GM23338 (cell line): ENCODE data around the gene NIN. TPM values are rescaled to one million over a fixed set of nuclear protein-coding genes. Genes with fewer than 3 reads are reported as not detected.

ENCODE experiments used
- ATAC-seq: fragments of 200-7000 bp; cut with Tn5 transposase; 3 replicates; pipeline ENCODE4 v1.9.1; 2020
- DNase-seq: peaks from one replicate; pipeline ENCODE4 v3.0.0-alpha.2; 2015; ENCODE audit warnings: low spot score
- H2AFZ ChIP-seq: fragments of 200-600 bp; sonication (generic); 2 replicates; pipeline ENCODE4 v1.8.0; 2016; ENCODE audit warnings: antibody characterized with exemption, mild to moderate bottlenecking, moderate library complexity
- H3F3A ChIP-seq: fragments of 200-600 bp; sonication (generic); replicated peaks from 2 replicates; pipeline ENCODE4 v1.8.0; 2017; ENCODE audit warnings: antibody characterized with exemption, mixed run types, low read depth
- H3K27ac ChIP-seq: fragments of 200-600 bp; sonication (generic); 2 replicates; pipeline ENCODE4 v1.6.1; 2016; ENCODE audit warnings: low read depth
- H3K27me3 ChIP-seq: fragments of 200-600 bp; sonication (generic); 2 replicates; pipeline ENCODE4 v1.8.0; 2016; ENCODE audit warnings: mild to moderate bottlenecking, mixed run types, moderate library complexity; ENCODE audit not compliant: insufficient read depth
- H3K36me3 ChIP-seq: fragments of 200-600 bp; sonication (generic); 2 replicates; pipeline ENCODE4 v1.8.0; 2016; ENCODE audit warnings: mild to moderate bottlenecking; ENCODE audit not compliant: insufficient read depth
- H3K4me1 ChIP-seq: fragments of 200-600 bp; sonication (generic); 2 replicates; pipeline ENCODE4 v1.8.0; 2016; ENCODE audit warnings: mild to moderate bottlenecking, moderate library complexity; ENCODE audit not compliant: insufficient read depth
- H3K4me2 ChIP-seq: fragments of 200-600 bp; sonication (generic); 2 replicates; pipeline ENCODE4 v1.7.1; 2017; ENCODE audit warnings: mixed run types
- H3K4me3 ChIP-seq: fragments of 200-600 bp; sonication (generic); 2 replicates; pipeline ENCODE4 v1.6.1; 2016; ENCODE audit warnings: mixed run types
- H3K79me2 ChIP-seq: fragments of 200-600 bp; sonication (generic); replicated peaks from 2 replicates; pipeline ENCODE4 v1.8.0; 2017; ENCODE audit warnings: mild to moderate bottlenecking; ENCODE audit not compliant: insufficient read depth
- H3K9me2 ChIP-seq: fragments of 200-600 bp; sonication (generic); 2 replicates; pipeline ENCODE4 v1.8.0; 2017; ENCODE audit not compliant: insufficient read depth
- H4K20me1 ChIP-seq: fragments of 200-600 bp; sonication (generic); replicated peaks from 2 replicates; pipeline ENCODE4 v1.8.0; 2017; ENCODE audit warnings: mild to moderate bottlenecking; ENCODE audit not compliant: insufficient read depth
- H3K27ac Mint-ChIP-seq: 2 replicates; pipeline ENCODE4 v1.8.0; 2020; ENCODE audit warnings: inconsistent platforms, mild to moderate bottlenecking, moderate library complexity, mixed read lengths
- H3K27me3 Mint-ChIP-seq: 3 replicates; pipeline ENCODE4 v1.8.0; 2022; ENCODE audit warnings: low read depth, mild to moderate bottlenecking, moderate library complexity, mixed read lengths, inconsistent platforms; ENCODE audit not compliant: insufficient read depth, poor library complexity
- H3K36me3 Mint-ChIP-seq: 3 replicates; pipeline ENCODE4 v1.8.0; 2021; ENCODE audit warnings: low read depth, mild to moderate bottlenecking, inconsistent platforms, moderate library complexity, mixed read lengths
- H3K4me1 Mint-ChIP-seq: 3 replicates; pipeline ENCODE4 v1.8.0; 2020; ENCODE audit warnings: mild to moderate bottlenecking, inconsistent platforms, mixed read lengths
- H3K4me3 Mint-ChIP-seq: 3 replicates; pipeline ENCODE4 v1.8.0; 2021; ENCODE audit warnings: moderate library complexity, mild to moderate bottlenecking, inconsistent platforms, mixed read lengths
- H3K9me3 Mint-ChIP-seq: 3 replicates; pipeline ENCODE4 v1.8.0; 2020; ENCODE audit warnings: moderate library complexity, mild to moderate bottlenecking, inconsistent platforms, mixed read lengths
- CREB1 ChIP-seq: fragments of 250-450 bp; sonication (Bioruptor Pico); IDR thresholded peaks from 2 replicates; pipeline ENCODE4 v1.5.0; 2020; ENCODE audit warnings: low read depth, mild to moderate bottlenecking, moderate library complexity
- EZH2 ChIP-seq: fragments of 200-600 bp; sonication (generic); IDR thresholded peaks from one replicate; pipeline ENCODE4 v1.8.0; 2017; ENCODE audit warnings: antibody characterized with exemption, mild to moderate bottlenecking, low read depth; ENCODE audit not compliant: unreplicated experiment
- EZH2phosphoT487 ChIP-seq: fragments of 200-600 bp; sonication (generic); IDR thresholded peaks from one replicate; pipeline ENCODE4 v1.8.1; 2018; ENCODE audit warnings: antibody characterized with exemption; ENCODE audit not compliant: unreplicated experiment
- JUNB ChIP-seq: IDR thresholded peaks from one replicate; pipeline ENCODE4 v1.6.1; 2016; ENCODE audit warnings: antibody characterized with exemption; ENCODE audit not compliant: unreplicated experiment
- NANOG ChIP-seq: IDR thresholded peaks from 2 replicates; pipeline ENCODE4 v1.6.1; 2016; ENCODE audit warnings: antibody characterized with exemption, borderline replicate concordance
- POLR2AphosphoS5 ChIP-seq: IDR thresholded peaks from 2 replicates; pipeline ENCODE4 v1.6.1; 2016; ENCODE audit warnings: antibody characterized with exemption, low read depth
- STAT1 ChIP-seq: IDR thresholded peaks from one replicate; pipeline ENCODE4 v1.6.1; 2016; ENCODE audit warnings: antibody characterized with exemption; ENCODE audit not compliant: unreplicated experiment
- ZNF114 ChIP-seq: fragments of 250-450 bp; sonication (Bioruptor Pico); IDR thresholded peaks from 2 replicates; pipeline ENCODE4 v1.5.0; 2020; ENCODE audit warnings: mild to moderate bottlenecking, moderate library complexity
- ZNF331 ChIP-seq: fragments of 250-450 bp; sonication (Bioruptor Pico); IDR thresholded peaks from 2 replicates; pipeline ENCODE4 v1.5.0; 2020; ENCODE audit warnings: low read depth, mild to moderate bottlenecking, moderate library complexity
- polyA plus RNA-seq: library from polyadenylated mRNA; unstranded; fragments of >200 nt; fragmentation: Nextera tagmentation; extraction: Ambion mirVana; gene quantifications from 2 replicates; pipeline ENCODE4 v1.2.1, GENCODE V29; 2016
- total RNA-seq: library from RNA; depleted of rRNA; stranded (reverse); fragments of >200 nt; shearing (Covaris generic); gene quantifications from 2 replicates; pipeline ENCODE4 v1.2.3, GENCODE V29; 2014
- TF ChIP-seq, protein P1 (sequence below), 2 experiments: fragments of 200-600 bp in 1 of 2; sonication (generic) in 1 of 2; conservative IDR thresholded peaks; 2 replicates each; pipeline versions ENCODE4 v1.5.1 to v1.6.1; 2016 to 2017; ENCODE audit warnings: antibody characterized with exemption in 2 of 2, low read depth in 2 of 2, mild to moderate bottlenecking in 2 of 2, moderate library complexity in 1 of 2
- TF ChIP-seq, protein P2 (sequence below): IDR thresholded peaks from 2 replicates; pipeline ENCODE4 v1.6.1; 2016; ENCODE audit warnings: antibody characterized with exemption
- TF ChIP-seq, protein P3 (sequence below): IDR thresholded peaks from one replicate; pipeline ENCODE4 v1.6.1; 2018; ENCODE audit warnings: antibody characterized with exemption; ENCODE audit not compliant: unreplicated experiment
- TF ChIP-seq, protein P4 (sequence below): fragments of 250-450 bp; sonication (Bioruptor Pico); IDR thresholded peaks from 2 replicates; pipeline ENCODE4 v1.5.0; 2020; ENCODE audit warnings: mild to moderate bottlenecking, moderate library complexity

The NIN gene
- total and polyA plus RNA-seq, 2 experiments from 2014 or later, result 7.4 to 17.4 TPM

DNA sequence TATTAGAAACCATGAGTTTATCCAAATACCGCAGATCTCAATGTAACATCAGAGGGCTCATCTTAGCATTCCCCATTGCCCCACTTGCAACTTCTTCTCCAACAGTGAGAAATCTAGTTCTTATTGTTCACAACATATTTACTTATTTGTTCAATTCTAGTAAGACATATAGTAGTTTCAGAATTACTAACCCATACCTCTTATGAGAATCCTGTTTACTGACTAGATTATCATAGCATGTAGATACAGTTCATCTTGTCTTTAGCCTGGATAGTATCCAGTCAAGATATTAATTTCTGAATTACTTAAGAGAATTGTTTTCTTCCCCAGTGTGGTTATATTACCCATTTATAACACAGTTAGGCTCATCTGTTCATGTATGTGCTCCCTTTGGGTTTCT lies 80.6 kb downstream of the NIN start:
- Histone ChIP-seq H3K27ac (no peak overlapping the region), H4K20me1 (no peaks in the 10 kb centered on the region), H2AFZ (no peak overlapping the region), H3K9me2 (no peaks in the 10 kb centered on the region), H3K79me2 (no peaks in the 10 kb centered on the region), H3K4me2 (no peak overlapping the region), H3K27me3 (no peaks in the 10 kb centered on the region), H3K36me3 (peaks cover 4% of the 10 kb centered on the region; the same call in 1 of the 2 replicates), H3K4me3 (no peak overlapping the region), H3K4me1 (no peaks in the 10 kb centered on the region), H3F3A (no peaks in the 10 kb centered on the region)
- H3K4me3 Mint-ChIP-seq, result no peak overlapping the region
- H3K9me3 Mint-ChIP-seq, result no peaks in the 10 kb centered on the region; the same call in 2 of the 3 replicates
- no peaks in the 10 kb centered on the region for H3K4me1 Mint-ChIP-seq
- no peak for DNase-seq
- no peak overlapping the region for H3K27ac Mint-ChIP-seq
- H3K36me3 Mint-ChIP-seq, result peaks cover 24% of the 10 kb centered on the region; the same call in 2 of the 3 replicates
- ATAC-seq, result no peak
- no peaks in the 10 kb centered on the region for H3K27me3 Mint-ChIP-seq
- TF ChIP-seq EZH2phosphoT487 (no peak), JUNB (no peak), POLR2AphosphoS5 (no peak), STAT1 (no peak), CREB1 (no peak), ZNF331 (CRISPR knock-in tag) (no peak), ZNF114 (CRISPR knock-in tag) (no peak), EZH2 (no peak), NANOG (no peak)
- TF ChIP-seq, protein P1, sequence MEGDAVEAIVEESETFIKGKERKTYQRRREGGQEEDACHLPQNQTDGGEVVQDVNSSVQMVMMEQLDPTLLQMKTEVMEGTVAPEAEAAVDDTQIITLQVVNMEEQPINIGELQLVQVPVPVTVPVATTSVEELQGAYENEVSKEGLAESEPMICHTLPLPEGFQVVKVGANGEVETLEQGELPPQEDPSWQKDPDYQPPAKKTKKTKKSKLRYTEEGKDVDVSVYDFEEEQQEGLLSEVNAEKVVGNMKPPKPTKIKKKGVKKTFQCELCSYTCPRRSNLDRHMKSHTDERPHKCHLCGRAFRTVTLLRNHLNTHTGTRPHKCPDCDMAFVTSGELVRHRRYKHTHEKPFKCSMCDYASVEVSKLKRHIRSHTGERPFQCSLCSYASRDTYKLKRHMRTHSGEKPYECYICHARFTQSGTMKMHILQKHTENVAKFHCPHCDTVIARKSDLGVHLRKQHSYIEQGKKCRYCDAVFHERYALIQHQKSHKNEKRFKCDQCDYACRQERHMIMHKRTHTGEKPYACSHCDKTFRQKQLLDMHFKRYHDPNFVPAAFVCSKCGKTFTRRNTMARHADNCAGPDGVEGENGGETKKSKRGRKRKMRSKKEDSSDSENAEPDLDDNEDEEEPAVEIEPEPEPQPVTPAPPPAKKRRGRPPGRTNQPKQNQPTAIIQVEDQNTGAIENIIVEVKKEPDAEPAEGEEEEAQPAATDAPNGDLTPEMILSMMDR (conservative IDR thresholded peaks at IDR 0.05; ENCODE audit: low read depth in 2 of 2), result no peak
- TF ChIP-seq, protein P2, sequence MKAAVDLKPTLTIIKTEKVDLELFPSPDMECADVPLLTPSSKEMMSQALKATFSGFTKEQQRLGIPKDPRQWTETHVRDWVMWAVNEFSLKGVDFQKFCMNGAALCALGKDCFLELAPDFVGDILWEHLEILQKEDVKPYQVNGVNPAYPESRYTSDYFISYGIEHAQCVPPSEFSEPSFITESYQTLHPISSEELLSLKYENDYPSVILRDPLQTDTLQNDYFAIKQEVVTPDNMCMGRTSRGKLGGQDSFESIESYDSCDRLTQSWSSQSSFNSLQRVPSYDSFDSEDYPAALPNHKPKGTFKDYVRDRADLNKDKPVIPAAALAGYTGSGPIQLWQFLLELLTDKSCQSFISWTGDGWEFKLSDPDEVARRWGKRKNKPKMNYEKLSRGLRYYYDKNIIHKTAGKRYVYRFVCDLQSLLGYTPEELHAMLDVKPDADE, result no peak
- TF ChIP-seq, protein P3, sequence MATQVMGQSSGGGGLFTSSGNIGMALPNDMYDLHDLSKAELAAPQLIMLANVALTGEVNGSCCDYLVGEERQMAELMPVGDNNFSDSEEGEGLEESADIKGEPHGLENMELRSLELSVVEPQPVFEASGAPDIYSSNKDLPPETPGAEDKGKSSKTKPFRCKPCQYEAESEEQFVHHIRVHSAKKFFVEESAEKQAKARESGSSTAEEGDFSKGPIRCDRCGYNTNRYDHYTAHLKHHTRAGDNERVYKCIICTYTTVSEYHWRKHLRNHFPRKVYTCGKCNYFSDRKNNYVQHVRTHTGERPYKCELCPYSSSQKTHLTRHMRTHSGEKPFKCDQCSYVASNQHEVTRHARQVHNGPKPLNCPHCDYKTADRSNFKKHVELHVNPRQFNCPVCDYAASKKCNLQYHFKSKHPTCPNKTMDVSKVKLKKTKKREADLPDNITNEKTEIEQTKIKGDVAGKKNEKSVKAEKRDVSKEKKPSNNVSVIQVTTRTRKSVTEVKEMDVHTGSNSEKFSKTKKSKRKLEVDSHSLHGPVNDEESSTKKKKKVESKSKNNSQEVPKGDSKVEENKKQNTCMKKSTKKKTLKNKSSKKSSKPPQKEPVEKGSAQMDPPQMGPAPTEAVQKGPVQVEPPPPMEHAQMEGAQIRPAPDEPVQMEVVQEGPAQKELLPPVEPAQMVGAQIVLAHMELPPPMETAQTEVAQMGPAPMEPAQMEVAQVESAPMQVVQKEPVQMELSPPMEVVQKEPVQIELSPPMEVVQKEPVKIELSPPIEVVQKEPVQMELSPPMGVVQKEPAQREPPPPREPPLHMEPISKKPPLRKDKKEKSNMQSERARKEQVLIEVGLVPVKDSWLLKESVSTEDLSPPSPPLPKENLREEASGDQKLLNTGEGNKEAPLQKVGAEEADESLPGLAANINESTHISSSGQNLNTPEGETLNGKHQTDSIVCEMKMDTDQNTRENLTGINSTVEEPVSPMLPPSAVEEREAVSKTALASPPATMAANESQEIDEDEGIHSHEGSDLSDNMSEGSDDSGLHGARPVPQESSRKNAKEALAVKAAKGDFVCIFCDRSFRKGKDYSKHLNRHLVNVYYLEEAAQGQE, result no peak
- TF ChIP-seq, protein P4, sequence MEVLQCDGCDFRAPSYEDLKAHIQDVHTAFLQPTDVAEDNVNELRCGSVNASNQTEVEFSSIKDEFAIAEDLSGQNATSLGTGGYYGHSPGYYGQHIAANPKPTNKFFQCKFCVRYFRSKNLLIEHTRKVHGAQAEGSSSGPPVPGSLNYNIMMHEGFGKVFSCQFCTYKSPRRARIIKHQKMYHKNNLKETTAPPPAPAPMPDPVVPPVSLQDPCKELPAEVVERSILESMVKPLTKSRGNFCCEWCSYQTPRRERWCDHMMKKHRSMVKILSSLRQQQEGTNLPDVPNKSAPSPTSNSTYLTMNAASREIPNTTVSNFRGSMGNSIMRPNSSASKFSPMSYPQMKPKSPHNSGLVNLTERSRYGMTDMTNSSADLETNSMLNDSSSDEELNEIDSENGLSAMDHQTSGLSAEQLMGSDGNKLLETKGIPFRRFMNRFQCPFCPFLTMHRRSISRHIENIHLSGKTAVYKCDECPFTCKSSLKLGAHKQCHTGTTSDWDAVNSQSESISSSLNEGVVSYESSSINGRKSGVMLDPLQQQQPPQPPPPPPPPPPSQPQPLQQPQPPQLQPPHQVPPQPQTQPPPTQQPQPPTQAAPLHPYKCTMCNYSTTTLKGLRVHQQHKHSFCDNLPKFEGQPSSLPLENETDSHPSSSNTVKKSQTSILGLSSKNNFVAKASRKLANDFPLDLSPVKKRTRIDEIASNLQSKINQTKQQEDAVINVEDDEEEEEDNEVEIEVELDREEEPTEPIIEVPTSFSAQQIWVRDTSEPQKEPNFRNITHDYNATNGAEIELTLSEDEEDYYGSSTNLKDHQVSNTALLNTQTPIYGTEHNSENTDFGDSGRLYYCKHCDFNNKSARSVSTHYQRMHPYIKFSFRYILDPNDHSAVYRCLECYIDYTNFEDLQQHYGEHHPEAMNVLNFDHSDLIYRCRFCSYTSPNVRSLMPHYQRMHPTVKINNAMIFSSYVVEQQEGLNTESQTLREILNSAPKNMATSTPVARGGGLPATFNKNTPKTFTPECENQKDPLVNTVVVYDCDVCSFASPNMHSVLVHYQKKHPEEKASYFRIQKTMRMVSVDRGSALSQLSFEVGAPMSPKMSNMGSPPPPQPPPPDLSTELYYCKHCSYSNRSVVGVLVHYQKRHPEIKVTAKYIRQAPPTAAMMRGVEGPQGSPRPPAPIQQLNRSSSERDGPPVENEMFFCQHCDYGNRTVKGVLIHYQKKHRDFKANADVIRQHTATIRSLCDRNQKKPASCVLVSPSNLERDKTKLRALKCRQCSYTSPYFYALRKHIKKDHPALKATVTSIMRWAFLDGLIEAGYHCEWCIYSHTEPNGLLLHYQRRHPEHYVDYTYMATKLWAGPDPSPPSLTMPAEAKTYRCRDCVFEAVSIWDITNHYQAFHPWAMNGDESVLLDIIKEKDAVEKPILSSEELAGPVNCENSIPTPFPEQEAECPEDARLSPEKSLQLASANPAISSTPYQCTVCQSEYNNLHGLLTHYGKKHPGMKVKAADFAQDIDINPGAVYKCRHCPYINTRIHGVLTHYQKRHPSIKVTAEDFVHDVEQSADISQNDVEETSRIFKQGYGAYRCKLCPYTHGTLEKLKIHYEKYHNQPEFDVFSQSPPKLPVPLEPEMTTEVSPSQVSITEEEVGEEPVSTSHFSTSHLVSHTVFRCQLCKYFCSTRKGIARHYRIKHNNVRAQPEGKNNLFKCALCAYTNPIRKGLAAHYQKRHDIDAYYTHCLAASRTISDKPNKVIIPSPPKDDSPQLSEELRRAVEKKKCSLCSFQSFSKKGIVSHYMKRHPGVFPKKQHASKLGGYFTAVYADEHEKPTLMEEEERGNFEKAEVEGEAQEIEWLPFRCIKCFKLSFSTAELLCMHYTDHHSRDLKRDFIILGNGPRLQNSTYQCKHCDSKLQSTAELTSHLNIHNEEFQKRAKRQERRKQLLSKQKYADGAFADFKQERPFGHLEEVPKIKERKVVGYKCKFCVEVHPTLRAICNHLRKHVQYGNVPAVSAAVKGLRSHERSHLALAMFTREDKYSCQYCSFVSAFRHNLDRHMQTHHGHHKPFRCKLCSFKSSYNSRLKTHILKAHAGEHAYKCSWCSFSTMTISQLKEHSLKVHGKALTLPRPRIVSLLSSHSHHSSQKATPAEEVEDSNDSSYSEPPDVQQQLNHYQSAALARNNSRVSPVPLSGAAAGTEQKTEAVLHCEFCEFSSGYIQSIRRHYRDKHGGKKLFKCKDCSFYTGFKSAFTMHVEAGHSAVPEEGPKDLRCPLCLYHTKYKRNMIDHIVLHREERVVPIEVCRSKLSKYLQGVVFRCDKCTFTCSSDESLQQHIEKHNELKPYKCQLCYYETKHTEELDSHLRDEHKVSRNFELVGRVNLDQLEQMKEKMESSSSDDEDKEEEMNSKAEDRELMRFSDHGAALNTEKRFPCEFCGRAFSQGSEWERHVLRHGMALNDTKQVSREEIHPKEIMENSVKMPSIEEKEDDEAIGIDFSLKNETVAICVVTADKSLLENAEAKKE (CRISPR knock-in tag), result no peak
